GM19035 (cell line): ENCODE measurements around the gene ARHGAP22.

Source experiments
- ATAC-seq: cut with Tn5 transposase; IDR thresholded peaks from one replicate; pipeline ENCODE4 v1.9.1; 2021; ENCODE audit not compliant: unreplicated experiment

Gene ARHGAP22

DNA sequence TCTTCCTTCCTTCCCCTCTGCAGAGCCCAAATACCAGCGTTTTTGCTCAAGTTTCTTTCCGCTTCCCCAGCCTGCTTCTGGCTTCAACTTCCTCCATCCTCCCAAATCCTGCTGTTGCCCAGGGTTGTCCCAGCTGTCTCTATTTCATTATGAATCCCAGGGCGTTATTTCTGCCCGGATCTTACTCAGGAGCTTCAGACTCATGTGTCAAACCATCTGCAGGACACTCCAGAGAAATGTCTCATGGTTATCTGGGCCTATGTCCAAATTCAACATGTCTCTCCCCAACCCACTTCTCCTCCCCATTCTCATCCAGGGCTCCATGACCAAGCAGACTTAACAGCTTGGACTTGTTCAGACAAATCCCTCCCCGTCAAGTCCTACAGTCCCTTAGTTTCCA lies 15.6 kb downstream of the ARHGAP22 start:
- ATAC-seq: no peak

DNA sequence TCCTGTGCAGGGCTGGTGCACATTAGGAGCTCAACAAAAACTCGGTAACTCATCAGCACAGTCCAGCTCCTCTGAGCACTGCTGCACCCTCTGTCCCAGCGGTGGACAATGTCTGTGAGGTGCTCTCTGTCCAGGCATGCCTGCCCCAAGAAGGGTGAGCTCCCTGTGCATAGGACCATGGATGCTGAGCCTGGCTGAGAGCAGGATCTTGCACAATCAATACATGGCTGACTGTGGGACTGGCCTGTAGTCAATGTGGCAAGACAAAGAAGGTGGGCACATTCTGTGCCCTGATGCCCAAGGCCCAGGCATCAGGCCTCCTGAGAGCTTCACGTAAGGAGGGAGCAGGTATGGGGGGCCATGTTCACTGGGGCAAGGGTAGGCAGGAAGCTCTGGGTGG lies 17.1 kb downstream of the ARHGAP22 start:
- no peak for ATAC-seq

DNA sequence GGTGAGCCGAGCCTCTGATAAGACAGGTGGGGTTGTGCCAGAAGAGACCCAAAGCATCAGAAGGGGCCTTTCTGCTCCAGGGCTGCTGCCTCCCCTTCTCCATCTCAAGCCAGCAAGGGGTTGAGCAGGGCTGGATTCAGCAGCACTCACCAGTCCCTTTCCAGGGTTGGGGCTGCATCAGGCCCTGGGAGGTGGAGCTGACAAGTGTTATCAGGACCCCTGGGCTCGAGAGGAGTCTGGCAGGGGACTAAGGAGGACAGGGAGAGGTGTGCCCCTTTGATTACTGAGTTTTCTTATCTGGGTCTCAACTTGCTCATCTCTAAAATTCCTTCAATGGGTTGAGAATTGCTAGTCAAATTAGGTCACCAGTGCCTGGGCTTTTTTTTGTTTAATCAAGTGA lies 17.8 kb downstream of the ARHGAP22 start:
- no peak for ATAC-seq

DNA sequence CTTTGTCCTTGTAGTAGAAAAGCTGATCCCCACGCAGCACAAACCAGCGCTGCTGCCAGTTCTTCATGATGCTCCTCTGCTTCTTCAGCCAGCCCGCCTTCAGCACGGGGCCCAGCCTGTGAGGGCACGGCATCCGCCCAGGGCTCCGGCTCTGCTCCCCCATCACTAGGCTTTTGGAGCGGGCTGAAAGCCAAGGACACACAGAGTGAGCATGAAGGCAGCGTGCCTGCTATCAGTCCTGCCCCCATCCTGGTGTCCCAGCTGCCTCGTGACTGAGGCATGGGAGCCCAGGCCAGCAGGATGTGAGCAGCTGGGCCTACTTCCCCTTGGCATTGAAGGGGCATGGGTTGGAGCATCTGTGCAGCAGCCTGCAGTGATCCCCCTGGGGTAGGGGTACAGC lies 21.9 kb downstream of the ARHGAP22 start:
- ATAC-seq: no peak

DNA sequence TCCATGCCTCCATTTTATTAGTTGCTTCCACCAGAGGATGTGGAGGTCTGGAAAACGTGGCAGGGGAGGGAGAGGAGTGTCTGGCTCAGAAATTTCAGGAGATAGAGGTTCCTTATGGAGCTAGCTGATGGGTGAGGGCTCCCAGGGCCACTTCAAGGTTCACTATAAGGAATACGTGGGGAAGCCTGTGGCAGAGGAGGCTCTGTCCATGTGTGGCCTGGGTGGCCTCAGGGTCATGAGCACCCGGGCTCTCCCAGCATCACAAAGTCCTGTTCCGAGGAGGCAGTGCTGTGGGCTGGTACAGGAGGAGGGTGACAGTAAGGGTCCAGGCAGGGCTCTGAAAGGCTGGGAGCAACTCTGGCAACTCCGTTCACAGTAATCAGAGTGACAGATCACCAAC lies 24.6 kb downstream of the ARHGAP22 start:
- no peak for ATAC-seq

DNA sequence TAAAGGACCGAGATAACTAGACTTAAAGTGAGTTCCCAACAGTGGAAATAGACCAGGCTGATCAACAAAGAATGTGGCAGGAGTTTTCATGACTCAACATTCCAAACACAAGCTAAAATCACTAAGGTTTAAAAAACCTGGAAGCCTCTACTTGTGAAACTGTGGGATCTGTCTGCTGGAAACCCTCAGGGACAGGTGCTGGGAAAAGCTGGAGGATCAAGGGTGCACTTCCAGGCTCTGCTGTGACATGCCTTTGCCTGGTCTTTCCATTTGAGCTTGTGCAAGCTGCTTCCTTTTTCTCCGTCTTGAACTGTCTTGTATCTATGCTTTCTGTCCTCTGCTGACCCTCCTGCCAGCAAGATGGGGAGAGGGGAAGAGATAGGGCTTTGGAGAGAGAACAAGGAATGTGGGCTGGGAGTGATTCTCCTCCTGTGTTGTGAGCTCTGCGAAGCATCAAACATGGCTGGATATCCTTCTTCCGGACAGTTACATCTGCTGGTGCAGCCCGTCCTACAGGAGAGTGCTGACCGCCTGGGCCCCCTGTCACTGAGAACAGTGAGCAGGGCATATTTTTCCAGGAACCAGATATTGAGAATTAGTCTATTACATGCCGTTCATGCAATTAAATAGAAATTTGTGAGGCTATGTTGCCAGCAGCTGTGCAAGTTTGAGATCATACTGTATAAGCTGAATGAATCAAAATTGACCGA lies 25.5 kb downstream of the ARHGAP22 start:
- no peak for ATAC-seq

DNA sequence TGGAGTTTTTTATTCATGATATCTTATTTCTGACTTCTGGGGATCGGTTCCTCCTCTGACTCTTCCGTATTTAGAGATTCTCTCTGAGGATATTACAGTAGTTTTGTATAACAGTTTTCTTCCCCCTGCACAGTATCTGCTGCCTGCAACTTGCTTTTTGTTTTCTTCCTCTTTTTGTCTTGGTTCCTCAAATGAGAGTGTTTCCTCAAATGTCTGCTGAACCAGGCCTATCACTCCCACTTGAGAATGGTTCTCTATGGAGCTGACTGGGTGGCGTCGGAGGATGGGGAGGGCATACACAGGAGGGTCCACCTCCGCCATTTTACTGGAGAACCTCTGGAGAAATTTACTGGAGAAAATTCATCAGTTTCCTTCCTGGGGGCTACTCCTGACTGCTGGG lies 27.7 kb downstream of the ARHGAP22 start:
- ATAC-seq: no peak

DNA sequence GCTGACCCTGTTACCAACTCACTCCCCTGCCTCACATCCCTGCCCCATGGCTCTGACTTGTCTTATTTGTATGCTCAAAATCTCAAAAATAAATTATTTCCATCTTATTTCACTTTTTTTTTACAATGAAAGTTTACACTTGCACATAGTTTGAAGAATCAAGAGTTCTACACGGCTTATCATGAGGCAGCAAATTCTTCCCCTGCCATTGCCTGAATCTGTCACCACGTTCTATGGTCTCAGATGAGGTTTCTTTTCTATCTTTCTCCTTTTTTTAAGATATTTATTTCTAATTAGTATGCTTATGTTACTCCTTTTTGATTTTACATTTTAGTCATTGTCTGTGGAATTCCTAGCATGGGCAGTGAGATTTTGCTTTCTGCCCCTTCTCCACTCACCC lies 28.4 kb downstream of the ARHGAP22 start:
- ATAC-seq: no peak

DNA sequence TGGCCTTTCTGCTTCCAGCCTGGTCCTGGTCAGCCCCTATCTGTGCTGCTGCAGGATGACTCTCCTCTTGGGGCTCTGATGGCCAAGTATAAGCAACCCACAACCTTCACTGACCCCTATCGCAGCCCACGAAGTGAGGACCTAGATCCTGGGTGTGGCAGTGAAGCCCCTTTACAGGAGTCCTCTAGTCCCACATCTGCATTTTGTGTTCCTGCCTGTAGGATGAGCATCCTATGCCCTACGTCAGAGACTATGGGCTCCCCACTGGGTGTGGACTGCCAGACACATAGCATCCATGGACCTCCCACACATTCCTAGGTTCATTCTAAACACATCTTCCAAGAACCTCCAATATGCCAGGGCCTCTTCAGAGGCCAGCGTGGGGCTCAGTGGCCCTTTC lies 29.0 kb downstream of the ARHGAP22 start:
- no peak for ATAC-seq

DNA sequence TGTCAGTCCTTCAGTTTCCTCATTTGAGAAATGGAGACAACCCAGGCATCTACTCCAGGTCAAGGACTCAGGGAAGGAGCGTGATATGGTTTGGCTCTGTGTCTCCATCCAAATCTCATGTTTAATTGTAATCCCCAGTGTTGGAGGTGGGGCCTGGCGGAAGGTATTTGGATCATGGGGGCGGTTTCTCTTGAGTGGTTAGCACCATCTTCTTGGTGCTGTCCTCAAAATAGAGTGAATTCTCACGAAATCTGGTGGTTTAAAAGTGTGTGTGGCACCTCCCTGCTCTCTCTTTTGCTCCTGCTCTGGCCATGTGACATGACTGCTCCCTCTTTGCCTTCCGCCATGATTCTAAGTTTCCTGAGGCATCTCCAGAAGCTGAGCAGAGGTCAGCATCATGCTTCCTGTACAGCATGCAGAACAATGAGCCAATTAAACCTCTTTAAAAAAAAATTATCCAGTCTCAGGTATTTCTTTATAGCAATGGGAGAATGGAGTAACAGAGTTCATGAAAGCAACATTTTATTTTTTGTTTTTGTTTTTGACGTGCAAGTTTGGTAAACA lies 30.0 kb downstream of the ARHGAP22 start:
- ATAC-seq: no peak

DNA sequence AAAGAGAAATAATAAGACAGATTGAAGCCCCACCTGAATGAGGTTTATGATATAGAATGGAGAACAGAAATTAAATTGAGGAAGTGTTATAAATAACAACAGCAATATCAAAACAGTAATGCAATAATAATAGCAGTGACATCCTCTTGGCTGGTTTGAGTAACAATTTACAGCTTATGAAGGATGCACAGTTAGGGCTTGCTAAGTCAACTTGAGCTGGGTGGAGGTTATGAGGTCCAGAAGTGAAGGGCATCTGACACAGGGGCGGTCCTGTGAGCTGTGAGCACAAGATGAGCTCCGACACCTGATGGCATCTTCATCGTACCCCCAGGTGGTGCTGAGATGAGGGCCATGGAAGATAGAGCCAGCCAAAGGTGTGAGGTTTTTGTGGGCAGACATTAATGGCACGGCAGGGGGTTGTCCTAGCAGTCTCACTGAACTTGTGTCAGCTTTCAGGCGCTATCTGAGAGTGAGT lies 30.5 kb downstream of the ARHGAP22 start:
- no peak for ATAC-seq

DNA sequence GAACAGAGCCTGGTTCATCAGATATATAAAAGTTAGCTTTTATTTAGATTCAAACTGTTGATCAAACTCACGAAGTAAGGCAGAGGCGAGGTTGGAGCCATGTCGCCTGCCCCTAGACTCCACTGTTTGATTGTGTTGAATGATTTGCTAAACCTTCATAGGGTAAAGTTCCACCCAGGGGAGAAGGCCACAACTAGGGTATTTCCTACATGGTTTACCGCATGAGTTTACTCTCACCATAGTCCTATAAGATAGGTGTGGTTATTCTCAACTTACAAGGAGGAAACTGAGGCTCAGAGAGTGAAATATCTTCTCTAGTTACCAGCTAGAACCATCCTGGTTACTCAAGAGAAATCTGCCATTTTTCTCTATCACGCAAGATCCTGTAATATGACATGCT lies 31.8 kb downstream of the ARHGAP22 start:
- no peak for ATAC-seq

DNA sequence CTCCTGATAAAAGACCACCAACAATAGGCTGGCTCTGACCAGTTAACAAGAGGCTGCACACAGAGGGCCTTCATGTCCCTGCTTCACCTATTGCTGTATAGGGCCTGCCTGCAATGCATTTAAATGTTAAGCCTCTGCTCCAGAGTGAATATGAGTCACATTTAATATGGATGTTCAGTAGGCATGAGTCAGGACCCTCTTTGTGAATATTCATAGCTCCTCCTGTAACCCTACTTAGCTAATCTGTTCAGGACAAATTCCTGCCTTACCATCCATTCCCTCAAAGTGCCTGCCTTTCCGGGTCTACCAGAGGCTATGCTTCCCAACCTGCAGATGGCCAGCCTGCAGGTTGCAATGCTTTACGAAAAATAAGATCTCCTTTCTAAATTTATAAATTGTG lies 32.5 kb downstream of the ARHGAP22 start:
- no peak for ATAC-seq

DNA sequence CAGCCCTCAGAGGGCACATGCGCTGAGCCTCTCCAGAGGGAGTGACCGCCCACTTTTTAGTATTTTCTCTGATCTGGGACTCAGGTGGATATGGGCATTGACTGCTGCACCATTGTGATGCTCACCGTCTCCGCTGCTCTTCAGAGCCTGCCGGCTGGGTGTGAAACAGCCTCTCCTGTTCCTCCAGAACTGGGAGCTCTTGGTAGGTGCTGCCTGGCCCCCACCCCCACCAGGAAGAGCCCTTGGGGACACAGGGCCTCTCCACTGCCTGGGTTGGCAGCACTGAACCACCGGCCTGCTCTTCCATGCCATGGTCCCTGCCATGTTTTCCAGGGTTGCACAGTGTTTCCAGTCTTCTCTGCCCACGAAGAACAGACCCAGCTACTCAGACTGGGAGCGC lies 36.3 kb downstream of the ARHGAP22 start:
- ATAC-seq: no peak

DNA sequence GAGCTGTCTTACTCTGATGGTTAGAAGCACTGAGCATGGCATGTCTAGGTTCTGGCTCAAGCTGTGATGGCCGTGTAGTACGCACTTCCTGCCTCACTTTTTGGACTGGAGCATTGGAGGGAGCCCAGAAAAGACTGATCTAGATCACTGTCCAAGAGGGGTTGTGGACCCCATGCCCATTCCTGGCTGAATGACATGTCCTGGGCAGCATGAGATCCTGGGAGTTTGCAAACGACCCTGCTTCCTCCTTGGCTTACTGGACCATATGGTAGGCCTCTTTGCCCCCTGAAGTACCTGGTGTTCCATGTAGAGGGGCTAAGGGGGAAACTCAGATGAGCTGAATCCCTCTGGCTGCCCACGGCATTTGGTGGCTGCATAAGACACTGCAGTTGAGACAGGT lies 36.7 kb downstream of the ARHGAP22 start:
- no peak for ATAC-seq

DNA sequence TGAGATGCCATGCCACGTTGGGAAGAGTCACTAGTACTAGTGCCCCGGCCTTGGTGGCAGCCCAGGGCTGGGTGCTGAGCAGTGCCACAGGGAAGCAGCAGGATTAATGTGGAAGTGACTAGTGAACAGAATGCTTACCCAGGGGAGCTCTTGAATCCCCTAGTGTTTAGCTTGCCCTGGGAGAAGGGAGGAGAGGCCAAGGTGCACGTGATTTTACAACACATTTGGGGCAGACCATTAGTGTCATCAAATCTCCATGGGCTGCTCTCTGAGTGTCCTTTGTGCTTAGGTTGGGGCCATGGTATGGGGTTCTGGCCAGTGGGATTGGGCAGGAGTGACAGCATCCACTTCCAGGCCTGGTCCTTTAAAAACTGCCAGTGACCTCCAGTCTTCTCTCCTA lies 37.5 kb downstream of the ARHGAP22 start:
- ATAC-seq: no peak

DNA sequence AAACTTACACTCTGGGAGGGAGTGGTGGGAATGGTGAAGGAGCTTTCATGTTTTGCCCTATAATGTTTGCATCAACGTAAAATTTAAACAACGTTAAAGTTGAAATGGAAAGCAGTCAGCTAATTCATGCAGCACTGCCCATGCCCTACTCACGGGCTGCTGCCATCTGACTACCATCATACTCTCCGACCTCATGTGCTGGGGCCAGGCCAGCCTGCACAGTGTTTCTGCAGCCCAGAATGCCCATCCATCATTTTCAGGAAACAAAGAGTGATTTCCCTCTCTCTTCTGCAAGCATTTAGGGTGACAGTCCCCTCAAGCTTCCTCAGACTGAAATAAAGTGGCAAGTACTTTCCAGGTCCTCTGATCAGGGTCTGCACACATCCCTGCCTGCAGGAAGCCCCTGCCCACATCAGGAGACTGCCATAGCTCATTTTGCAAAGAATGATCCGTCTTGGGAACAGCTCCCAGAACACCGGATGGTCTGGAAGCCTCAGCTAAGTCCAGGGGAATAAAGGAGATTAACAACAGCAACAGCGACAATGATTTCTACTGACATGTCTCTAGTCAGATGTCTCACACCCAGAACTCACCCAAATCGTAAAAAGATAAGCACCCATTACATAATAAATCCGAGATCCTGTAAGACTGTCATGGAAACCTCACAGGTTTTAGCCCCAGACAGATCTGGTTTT lies 40.3 kb downstream of the ARHGAP22 start:
- no peak for ATAC-seq

DNA sequence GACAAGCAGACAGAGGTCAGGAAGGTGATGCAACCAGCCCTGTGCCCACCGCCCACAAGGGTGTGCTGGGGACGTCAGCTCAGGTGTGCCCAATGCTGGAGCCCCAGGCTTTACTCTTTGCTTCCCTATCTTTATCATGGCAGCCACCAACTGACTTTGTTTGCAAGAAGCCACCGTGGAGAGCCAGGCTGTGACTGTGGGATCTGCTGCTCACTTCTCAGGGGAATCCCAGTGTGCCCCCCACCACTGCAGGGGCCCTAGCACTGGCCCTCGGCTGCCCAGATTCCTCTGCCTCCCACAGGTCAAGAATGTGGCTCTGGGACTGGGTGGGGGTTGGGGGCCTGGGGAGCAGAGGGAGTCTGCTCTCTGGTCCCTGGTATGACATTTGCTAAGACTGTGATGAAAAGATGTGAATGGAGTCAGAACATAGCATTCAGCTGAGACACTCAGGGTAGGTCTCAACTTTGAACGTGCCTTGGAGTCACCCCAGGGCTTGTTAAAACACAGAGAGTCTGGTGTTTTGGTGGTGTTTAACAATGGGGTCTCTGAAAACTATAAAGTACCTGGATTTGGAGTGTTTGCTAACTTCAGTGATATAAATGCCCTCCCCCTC lies 47.3 kb downstream of the ARHGAP22 start:
- no peak for ATAC-seq

DNA sequence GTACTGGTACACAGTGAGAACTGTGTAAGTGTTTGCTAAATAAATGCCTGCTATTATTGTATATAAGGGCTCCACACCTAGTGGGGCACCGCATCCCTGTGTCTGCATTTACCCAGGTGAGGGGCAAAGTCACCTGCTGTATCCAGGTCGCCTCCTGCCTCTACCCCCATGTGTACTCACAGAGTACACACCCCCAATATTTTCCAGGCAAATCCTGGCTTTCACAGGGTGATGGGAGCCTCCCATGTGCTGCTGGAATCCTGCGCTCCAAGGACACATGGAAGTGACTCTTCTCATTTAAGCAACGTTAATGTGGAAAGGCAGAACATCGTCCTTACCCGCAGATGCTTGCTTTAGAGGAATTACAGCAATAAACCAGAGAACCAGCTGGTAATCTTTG lies 48.2 kb downstream of the ARHGAP22 start:
- no peak for ATAC-seq

DNA sequence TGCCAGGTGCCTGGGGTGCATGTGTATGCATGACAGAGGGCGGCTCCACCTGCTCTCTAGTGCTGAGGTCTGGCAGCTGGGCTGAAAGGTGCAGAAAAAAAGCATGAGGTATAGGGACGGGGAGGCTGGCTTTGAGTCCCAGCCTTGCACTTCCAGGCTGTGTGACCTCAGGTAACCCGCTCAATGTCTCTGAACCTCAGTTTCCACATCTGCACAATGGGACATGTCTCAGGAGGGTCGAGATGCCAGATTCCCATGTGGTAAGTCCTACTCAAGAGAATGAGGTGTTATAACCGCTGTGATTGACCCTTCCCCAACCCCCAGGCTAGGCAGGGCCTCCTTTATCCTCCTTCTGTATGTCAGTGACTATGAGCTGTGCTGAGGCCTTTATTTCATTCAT lies 48.8 kb downstream of the ARHGAP22 start:
- no peak for ATAC-seq

DNA sequence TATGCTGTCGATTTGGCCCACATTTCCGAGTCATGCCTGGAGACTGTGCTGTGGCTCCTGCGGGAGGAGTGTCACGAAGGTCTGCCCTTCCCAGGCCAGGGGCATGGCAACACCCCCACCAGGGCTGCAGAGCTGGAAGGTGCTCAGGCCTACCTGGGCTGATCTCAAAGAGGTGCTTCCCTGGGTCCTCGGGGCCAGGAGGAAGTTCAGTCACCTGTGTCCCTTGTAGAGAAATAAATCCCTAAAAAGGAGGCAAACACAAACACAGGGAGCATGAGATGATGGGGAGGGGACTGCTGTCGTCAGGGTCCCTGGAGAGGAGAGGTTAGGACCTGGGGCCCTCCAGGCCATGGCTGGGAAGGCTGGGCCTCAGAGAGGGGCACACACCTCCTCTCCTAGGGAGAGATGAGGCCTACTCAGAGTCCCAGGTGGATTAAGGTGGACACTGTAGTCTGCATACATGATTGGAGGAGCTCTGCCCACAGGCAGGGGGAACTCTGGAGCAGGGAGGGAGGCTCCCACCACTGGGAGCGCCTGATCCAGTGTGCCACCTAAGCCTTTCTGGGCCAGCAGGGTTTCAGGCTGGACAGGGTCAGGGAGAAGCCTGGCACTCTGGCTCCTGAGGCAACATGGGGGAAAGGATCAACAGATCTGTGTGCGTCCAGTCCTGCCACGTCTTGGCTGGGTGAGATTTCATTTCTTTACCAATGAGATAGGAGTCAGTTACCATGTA lies 49.4 kb downstream of the ARHGAP22 start:
- ATAC-seq: no peak
